SU-DHL-6 (cell line): ENCODE measurements around the gene ING4.
A peak's percentile ranks its signal among the peaks of the same experiment; 100 is the strongest.

Source experiments
- H2AFZ ChIP-seq: fragments of 200-600 bp; sonication (generic); 2 replicates; pipeline ENCODE4 v1.6.1; 2014; ENCODE audit warnings: low read depth, mild to moderate bottlenecking, moderate library complexity, mixed read lengths, antibody characterized with exemption, low read length; ENCODE audit not compliant: severe bottlenecking
- H3F3A ChIP-seq: fragments of 200-600 bp; shearing (Covaris generic); 2 replicates; pipeline ENCODE4 v1.6.0; 2016; ENCODE audit warnings: antibody characterized with exemption, mild to moderate bottlenecking; ENCODE audit not compliant: insufficient read depth
- H3K27ac ChIP-seq: fragments of 200-600 bp; sonication (generic); 2 replicates; pipeline ENCODE4 v1.5.1; 2016; ENCODE audit warnings: low read depth, mild to moderate bottlenecking, low read length, moderate library complexity, mixed read lengths
- H3K27me3 ChIP-seq: fragments of 200-600 bp; sonication (generic), shearing (Covaris generic); 2 replicates; pipeline ENCODE4 v1.6.0; 2014; ENCODE audit warnings: mild to moderate bottlenecking, low read length
- H3K36me3 ChIP-seq: fragments of 200-600 bp; sonication (generic); 2 replicates; pipeline ENCODE4 v1.6.1; 2014; ENCODE audit warnings: mild to moderate bottlenecking, low read length, mixed read lengths
- H3K4me2 ChIP-seq: fragments of 300-600, 200-600 bp; shearing (Covaris generic), sonication (generic); 2 replicates; pipeline ENCODE4 v1.6.0; 2014; ENCODE audit warnings: low read length, low read depth, mild to moderate bottlenecking; ENCODE audit not compliant: poor library complexity, severe bottlenecking
- H3K4me3 ChIP-seq: fragments of 200-600 bp; sonication (generic); 2 replicates; pipeline ENCODE4 v1.5.1; 2014; ENCODE audit warnings: antibody characterized with exemption, low read length, mild to moderate bottlenecking, mixed read lengths; ENCODE audit not compliant: insufficient read depth, poor library complexity, severe bottlenecking
- H3K79me2 ChIP-seq: fragments of 200-600 bp; sonication (generic); 2 replicates; pipeline ENCODE4 v1.6.1; 2014; ENCODE audit warnings: mild to moderate bottlenecking, low read length, moderate library complexity; ENCODE audit not compliant: insufficient read depth
- H3K9ac ChIP-seq: fragments of 200-600 bp; sonication (generic); 2 replicates; pipeline ENCODE4 v1.7.0; 2014; ENCODE audit warnings: mild to moderate bottlenecking, low read length
- H3K9me2 ChIP-seq: fragments of 200-600 bp; sonication (generic); replicated peaks from 2 replicates; pipeline ENCODE4 v1.6.1; 2014; ENCODE audit warnings: low read length; ENCODE audit not compliant: insufficient read depth
- H3K9me3 ChIP-seq: fragments of 200-600 bp; sonication (generic); 2 replicates; pipeline ENCODE4 v1.6.1; 2014; ENCODE audit warnings: low read length, mixed read lengths; ENCODE audit not compliant: insufficient read depth
- H4K20me1 ChIP-seq: fragments of 200-600 bp; sonication (generic); 2 replicates; pipeline ENCODE4 v1.6.1; 2014; ENCODE audit warnings: low read depth, mild to moderate bottlenecking, antibody characterized with exemption, low read length, moderate library complexity, mixed read lengths
- CTCF ChIP-seq: fragments of 200-600 bp; sonication (generic); IDR thresholded peaks from one replicate; pipeline ENCODE4 v1.5.1; 2017; ENCODE audit warnings: antibody characterized with exemption, mild to moderate bottlenecking, low read length, moderate library complexity; ENCODE audit not compliant: insufficient read depth, poor library complexity, severe bottlenecking
- EZH2phosphoT487 ChIP-seq: fragments of 200-600 bp; sonication (generic), shearing (Covaris generic); conservative IDR thresholded peaks from 2 replicates; pipeline ENCODE4 v1.6.1; 2018; ENCODE audit warnings: mild to moderate bottlenecking, antibody characterized with exemption, low read length, moderate library complexity, mixed read lengths

ING4 gene

GRCh38 chr12:6638305-6638704 lies 24.6 kb downstream of the ING4 start:
- Histone ChIP-seq H3K4me2 (no peak overlapping the region), H3K9me3 (no peaks in the 10 kb centered on the region), H3K27me3 (no peaks in the 10 kb centered on the region), H3K4me3 (no peak overlapping the region), H2AFZ (no peak overlapping the region), H3K27ac (no peak overlapping the region), H3K79me2 (no peaks in the 10 kb centered on the region; the same call in 1 of the 2 replicates), H3K9ac (no peak overlapping the region), H3F3A (peaks cover under 1% of the 10 kb centered on the region; the same call in 1 of the 2 replicates), H3K9me2 (no peaks in the 10 kb centered on the region), H3K36me3 (no peaks in the 10 kb centered on the region), H4K20me1 (no peaks in the 10 kb centered on the region)
- no peak for TF ChIP-seq EZH2phosphoT487
- TF ChIP-seq CTCF, result no peak

- Histone ChIP-seq H3K79me2 (peaks cover 5% of the 10 kb centered on the region; the same call in 1 of the 2 replicates), H3K9ac (peak within 1 kb of the TSS; percentile 57), H3K27me3 (no peaks in the 10 kb centered on the region), H4K20me1 (no peaks in the 10 kb centered on the region), H3K36me3 (no peaks in the 10 kb centered on the region), H3K4me3 (peak within 1 kb of the TSS; percentile 48), H3K4me2 (peak within 1 kb of the TSS; percentile 69), H3K27ac (peak within 1 kb of the TSS; percentile 66), H3F3A (peaks cover 5% of the 10 kb centered on the region; the same call in 1 of the 2 replicates), H2AFZ (peak within 1 kb of the TSS; percentile 10), H3K9me3 (no peaks in the 10 kb centered on the region), H3K9me2 (no peaks in the 10 kb centered on the region)
- TF ChIP-seq EZH2phosphoT487 (no peak), CTCF (no peak)
These were observed 26.9 kb downstream of the ING4 start, which contains the start of gene LPAR5 for GRCh38 chr12:6635856-6636531. Gene LPAR5, minus strand, starts transcription at chr12:6635959. Its CDS starts 14,711 bp downstream, at chr12:6621248.

GRCh38 chr12:6635375-6635855 lies 27.5 kb downstream of the ING4 start:
- Histone ChIP-seq H4K20me1 (no peaks in the 10 kb centered on the region), H3K27ac (peak overlapping the region; percentile 66), H3K36me3 (no peaks in the 10 kb centered on the region), H3F3A (peaks cover 5% of the 10 kb centered on the region; the same call in 1 of the 2 replicates), H3K27me3 (no peaks in the 10 kb centered on the region), H3K79me2 (peaks cover 9% of the 10 kb centered on the region; the same call in 1 of the 2 replicates), H3K9me2 (no peaks in the 10 kb centered on the region), H3K9me3 (no peaks in the 10 kb centered on the region), H3K4me3 (peak overlapping the region; percentile 48), H3K9ac (peak overlapping the region; percentile 57), H2AFZ (no peak overlapping the region), H3K4me2 (peak overlapping the region; percentile 69)
- TF ChIP-seq EZH2phosphoT487 (no peak), CTCF (no peak)
